ENCODE results near the gene CAGE1.

The CAGE1 gene

DNA sequence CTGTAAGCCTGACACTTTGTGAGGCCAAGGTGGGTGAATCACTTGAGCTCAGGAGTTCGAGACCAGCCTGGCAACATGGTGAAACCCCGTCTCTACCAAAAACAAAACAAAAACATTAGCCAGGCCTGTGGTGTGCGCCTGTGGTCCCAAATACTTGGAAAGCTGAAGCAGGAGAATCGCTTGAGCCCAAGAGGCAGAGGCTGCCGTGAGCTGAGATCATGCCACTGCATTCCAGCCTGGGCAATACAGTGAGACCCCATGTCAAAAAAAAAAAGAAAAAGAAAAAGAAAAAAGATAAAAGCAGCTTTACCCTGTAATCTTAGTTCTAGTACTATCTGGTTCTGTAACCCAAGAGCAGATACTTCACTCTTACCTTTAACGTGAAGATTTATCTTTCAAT, 104.1 kb downstream of the CAGE1 start:
- Histone ChIP-seq H3K4me3 (ENCODE audit: extremely low read depth, insufficient read depth, low read length, poor library complexity, severe bottlenecking) (no peak overlapping the region), H3K27ac (ENCODE audit: low read depth, low read length, severe bottlenecking) (no peak overlapping the region), H3K36me3 (ENCODE audit: control insufficient read depth, insufficient read depth, low read length) (peaks cover 60% of the 10 kb centered on the region), H3K9me3 (ENCODE audit: control insufficient read depth, low read length) (no peaks in the 10 kb centered on the region), H3K4me1 (ENCODE audit: control insufficient read depth, insufficient read depth, low read length, poor library complexity, severe bottlenecking) (no peaks in the 10 kb centered on the region)
- WGBS, 2 experiments (ENCODE audit: insufficient coverage in 2 of 2) = 93 to 100% methylated on average over 4 to 6 of the region's 6 CpGs

DNA sequence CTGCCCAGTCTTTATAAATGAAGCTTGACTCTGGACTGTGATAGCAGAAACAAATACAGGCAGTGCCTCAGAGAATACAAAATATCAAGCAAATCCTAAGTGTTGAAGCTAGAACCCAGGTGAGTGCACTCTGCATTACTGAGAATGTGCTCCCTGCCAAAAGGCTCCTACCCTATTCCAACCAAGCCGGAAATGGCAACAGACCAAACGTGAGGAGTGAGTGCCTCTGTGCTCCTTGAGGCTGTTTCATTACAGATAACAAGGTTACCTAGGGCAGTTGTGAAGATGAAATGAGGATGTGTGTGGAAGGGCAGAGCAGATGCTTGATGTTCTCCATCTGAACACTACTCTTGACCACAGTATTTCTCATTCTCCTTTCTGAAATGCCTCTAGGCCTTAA, 105.9 kb downstream of the CAGE1 start:
- no peaks in the 10 kb centered on the region for H3K9me3 ChIP-seq (ENCODE audit: control insufficient read depth, low read length)
- no CpG with 5 or more reads among the region's 2 CpGs for WGBS, 2 experiments (ENCODE audit: insufficient coverage in 2 of 2)
- no peak overlapping the region for H3K27ac ChIP-seq (ENCODE audit: low read depth, low read length, severe bottlenecking)
- H3K4me1 ChIP-seq (ENCODE audit: control insufficient read depth, insufficient read depth, low read length, poor library complexity, severe bottlenecking) = no peaks in the 10 kb centered on the region
- H3K36me3 ChIP-seq (ENCODE audit: control insufficient read depth, insufficient read depth, low read length) = peaks cover 43% of the 10 kb centered on the region
- no peak overlapping the region for H3K4me3 ChIP-seq (ENCODE audit: extremely low read depth, insufficient read depth, low read length, poor library complexity, severe bottlenecking)

DNA sequence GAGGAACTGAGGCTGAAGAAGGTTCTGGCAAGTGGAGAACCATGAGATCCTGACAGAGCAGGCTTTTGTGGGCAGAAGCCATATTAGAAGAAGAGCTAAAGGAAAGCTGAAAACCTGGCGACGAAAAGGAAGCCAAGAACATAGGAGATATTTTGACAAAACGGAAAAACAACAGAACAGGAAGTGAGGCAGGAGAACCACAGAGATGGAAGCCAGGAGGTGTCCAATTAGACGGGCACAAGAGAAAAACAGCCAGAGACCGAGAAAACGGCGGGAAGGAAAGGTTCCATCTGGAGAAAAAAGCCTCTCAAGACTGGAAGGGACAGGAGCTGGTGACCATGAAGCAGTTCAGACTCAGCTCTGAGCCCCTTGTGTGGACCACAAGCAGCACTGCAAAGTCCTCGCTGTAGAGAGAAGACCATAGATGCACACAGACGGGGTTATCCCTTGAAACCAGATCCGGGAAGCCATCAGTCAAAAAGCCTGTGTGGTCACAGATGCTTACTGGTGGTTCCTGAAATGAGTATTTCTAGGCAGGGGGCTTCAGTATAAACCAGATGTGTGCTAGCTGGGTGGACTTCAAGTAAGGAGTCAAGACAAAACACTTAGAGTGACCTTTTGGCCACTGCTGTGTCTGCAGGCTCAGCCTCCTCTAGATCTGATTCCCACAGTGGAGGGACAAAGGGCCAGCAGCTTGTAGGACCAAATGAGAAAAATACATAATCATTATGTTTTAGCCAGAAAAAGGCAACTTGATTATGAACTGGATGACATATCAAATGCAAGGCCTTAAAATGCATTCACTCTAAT, 107.2 kb downstream of the CAGE1 start:
- Histone ChIP-seq H3K36me3 (ENCODE audit: control insufficient read depth, insufficient read depth, low read length) (peaks cover 30% of the 10 kb centered on the region), H3K4me3 (ENCODE audit: extremely low read depth, insufficient read depth, low read length, poor library complexity, severe bottlenecking) (no peak overlapping the region), H3K27ac (ENCODE audit: low read depth, low read length, severe bottlenecking) (no peak overlapping the region), H3K4me1 (ENCODE audit: control insufficient read depth, insufficient read depth, low read length, poor library complexity, severe bottlenecking) (no peaks in the 10 kb centered on the region), H3K9me3 (ENCODE audit: control insufficient read depth, low read length) (no peaks in the 10 kb centered on the region)
- 94 to 95% methylated on average over 9 of the region's 10 CpGs for WGBS, 2 experiments (ENCODE audit: insufficient coverage in 2 of 2)
